Measurements from ENCODE around the gene HNF4A.

DNA sequence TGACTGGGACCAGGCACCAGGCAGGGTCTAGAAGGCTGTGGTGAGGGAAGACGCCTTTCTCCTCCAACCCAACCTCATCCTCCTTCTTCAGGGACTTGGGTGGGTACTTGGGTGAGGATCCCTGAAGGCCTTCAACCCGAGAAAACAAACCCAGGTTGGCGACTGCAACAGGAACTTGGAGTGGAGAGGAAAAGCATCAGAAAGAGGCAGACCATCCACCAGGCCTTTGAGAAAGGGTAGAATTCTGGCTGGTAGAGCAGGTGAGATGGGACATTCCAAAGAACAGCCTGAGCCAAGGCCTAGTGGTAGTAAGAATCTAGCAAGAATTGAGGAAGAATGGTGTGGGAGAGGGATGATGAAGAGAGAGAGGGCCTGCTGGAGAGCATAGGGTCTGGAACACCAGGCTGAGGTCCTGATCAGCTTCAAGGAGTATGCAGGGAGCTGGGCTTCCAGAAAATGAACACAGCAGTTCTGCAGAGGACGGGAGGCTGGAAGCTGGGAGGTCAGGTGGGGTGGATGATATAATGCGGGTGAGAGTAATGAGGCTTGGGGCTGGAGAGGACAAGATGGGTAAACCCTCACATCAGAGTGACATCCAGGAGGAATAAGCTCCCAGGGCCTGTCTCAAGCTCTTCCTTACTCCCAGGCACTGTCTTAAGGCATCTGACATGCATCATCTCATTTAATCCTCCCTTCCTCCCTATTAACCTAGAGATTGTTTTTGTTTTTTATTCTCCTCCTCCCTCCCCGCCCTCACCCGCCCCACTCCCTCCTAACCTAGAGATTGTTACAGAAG, 75.0 kb downstream of the HNF4A start:
- TF ChIP-seq CTCF (IDR thresholded peaks at IDR 0.05; ENCODE audit: low read depth, low read length) (no peak), EZH2phosphoT487 (IDR thresholded peaks at IDR 0.05; ENCODE audit: low read depth) (no peak)
